HuH-7 (cell line): ENCODE results near the gene EBLN1.
"Not testable (repeated sequence)": the region's sequence is repeated elsewhere in the genome, so short reads cannot be mapped to it uniquely, and the experiment has no call there.

Experiments
- DNase-seq: peaks from one replicate; pipeline ENCODE4 v3.0.0; 2011; ENCODE audit warnings: low spot score

The EBLN1 gene

DNA sequence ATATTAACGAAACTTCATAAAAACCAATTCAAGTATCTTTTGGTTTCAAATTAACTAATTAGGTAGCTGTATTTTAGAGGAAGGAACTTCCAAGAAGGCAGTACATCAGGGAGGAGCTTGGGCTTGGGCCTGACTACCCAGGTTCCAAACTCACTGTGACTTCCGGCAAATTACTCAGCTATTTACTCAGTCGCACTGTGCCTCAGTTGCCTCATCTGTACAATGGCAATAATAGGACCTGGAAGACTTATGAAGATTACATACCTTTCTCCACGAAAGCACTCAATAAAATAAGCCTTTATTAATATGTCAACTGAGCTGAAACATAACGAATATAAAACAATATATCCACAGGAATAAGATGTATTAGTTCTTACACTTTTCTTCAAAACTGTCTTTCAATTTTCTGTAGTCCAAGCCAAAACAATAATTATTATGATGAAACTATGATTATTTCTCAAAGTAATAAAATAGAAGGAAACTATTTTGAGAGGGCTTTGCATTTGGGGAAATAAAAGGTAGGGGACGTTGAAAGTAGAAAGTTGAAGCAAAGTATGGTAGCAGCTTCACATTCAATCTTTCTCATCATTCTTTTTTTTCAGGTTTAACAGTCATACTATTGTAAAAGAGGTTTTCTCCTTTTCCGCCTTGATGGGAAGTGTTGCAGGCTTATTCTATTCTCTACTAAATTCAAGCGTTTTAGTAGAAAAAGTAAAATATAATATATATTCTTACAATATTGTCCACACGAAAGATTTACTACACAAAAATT, 10.5 kb upstream of the EBLN1 start:
- DNase-seq, result no peak

DNA sequence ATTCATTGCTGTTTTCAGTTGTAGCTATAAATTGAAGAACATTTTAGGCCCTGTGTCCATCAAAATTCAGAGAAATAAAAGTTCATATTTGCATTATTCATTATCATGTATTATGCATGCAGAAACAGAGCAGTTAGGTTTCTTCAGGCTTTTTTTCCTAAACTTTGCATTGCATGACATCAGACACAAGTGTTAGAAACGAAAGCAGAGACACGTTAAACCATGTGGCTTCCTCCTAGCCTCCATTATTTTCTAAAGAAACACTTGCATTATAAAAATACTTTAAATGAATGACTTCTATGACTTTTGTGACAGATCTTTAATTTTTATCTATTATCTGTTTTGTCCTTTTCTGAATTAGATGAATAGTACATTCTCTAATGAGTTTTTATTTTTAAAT, 8.8 kb upstream of the EBLN1 start:
- no peak for DNase-seq

- no peak for DNase-seq
Measured at GRCh38 chr10:22222236-22223190, 4.7 kb upstream of the EBLN1 start.

DNA sequence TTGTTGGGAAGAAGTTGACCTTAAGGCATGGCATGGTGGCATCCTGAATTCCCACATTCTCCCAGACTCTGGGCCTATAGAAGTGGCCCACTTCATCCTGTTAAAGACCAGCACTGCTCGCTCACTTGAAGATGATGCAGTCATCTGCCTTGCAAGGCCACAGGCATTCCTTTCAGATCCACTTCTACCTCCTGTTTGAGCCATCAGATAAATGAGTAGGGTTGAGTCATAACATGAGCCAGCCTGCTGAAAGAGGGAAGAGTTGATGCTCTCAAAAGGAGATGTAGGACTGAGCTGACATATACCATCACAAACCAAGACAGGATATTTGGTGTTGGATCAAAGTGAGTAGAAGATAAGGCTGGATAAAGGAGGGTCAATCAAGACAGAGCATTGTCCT, 1.5 kb upstream of the EBLN1 start:
- DNase-seq, result no peak

- DNase-seq, result peak; percentile 48
Measured at GRCh38 chr10:22218448-22218847, 633 bp upstream of the EBLN1 start.

- DNase-seq, result not testable (repeated sequence)
Measured at GRCh38 chr10:22217084-22217483, 731 bp downstream of the EBLN1 start.

GRCh38 chr10:22210267-22210666, 7.5 kb downstream of the EBLN1 start:
- DNase-seq, result no peak

DNA sequence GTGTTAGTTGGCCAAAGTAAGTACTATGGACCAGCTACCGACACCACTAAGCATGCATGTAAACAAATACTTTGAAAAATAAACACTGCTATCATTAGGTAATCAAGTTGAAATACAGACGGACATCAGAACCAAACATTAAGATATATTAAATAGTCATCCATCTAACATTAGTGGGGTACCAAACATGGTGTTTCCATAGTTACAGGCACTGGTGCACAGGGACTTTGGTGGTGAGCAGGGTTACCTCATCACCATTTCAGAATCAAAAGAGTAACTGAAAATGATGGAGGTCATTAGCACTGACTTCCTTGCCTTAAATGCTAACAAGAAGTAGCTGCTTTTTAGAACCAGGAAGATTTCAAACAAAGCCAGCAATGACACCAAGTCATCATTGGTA, 23.9 kb downstream of the EBLN1 start:
- DNase-seq, result no peak

GRCh38 chr10:22185586-22185985, 32.2 kb downstream of the EBLN1 start:
- DNase-seq, result no peak

DNA sequence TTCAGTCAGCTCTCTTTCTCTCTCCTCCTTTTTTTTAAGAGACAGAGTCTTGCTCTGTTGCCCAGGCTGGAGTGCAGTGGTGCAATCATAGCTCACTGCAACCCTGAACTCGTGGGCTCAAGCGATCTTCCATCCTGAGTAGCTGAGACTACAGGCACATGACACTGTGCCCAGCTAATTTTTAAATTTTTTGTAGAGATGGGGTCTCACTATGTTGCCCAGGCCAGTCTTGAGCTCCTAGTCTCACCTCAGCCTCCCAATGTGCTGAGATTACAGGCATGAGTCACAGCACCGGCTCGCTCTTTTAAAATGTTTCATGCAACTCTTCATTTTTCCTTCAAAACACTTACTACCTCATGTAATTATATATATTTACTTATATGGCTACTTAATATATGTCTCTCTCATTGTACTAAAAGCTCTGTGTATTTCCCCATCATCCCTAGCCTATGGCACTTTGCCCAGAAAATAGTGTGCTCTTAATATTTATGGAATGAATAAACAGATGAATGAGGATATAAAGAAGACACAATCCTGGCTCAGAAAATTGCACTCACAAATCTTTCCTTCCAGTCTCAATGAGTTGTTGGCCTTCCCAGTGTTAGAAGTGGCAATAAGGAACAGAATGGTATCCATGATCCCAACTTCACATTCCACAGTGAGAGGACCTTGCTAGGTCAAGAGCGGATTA, 33.9 kb downstream of the EBLN1 start:
- no peak for DNase-seq

- DNase-seq, result no peak
Measured at GRCh38 chr10:22180724-22181123, 37.1 kb downstream of the EBLN1 start.

DNA sequence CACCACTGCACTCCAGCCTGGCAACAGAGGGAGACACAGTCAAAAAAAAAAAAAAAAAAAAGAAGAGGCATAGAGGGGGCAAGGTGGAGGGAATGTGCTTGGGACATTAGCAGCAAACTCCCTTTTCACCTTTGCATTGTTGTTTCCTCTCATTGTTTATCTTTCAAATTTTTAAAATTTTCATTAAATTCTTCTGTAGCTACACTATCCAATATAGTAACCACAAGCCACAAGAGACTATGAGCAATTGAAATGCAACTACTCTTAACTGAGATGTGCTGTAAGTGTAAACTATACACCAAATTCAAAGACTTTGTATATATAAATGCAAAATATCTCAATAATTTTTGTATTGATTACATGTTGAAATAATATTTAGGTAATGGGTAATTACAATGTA, 43.4 kb downstream of the EBLN1 start:
- DNase-seq, result no peak

DNA sequence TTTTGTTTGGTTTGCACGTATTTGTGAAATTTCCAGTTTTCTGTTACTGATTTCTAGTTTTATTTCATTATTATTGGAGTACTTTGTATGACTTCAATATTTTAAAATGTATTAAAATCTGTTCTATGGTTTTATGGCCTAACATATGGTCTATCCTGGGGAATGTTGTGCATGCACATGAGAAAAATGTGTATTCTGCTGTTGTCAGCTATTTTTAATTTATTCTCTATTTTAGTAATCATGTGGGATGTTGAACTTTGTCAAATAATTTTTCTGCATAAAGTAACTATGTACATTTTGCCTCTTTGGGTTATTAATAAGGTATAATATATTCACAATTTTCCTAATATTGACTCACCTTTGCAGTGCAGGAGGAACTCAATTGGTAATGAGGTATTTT, 46.7 kb downstream of the EBLN1 start:
- no peak for DNase-seq

DNA sequence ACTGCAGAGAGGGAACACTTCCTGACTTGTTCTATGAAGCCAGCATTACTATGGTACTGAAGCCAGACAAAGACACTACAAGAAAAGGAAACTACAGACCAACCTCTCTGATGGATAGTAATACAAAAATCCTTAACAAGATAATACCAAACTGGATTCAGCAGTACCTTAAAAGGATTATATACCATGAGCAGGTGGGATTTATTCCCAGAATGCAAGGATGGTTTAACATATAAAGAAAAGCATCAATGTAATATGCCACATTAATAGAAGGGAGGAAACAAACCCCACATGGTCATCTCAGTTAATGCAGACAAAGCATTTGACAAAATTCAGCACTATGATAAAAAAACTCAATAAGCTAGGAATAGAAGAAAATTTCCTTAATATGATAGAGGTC, 47.2 kb downstream of the EBLN1 start:
- DNase-seq, result no peak

DNA sequence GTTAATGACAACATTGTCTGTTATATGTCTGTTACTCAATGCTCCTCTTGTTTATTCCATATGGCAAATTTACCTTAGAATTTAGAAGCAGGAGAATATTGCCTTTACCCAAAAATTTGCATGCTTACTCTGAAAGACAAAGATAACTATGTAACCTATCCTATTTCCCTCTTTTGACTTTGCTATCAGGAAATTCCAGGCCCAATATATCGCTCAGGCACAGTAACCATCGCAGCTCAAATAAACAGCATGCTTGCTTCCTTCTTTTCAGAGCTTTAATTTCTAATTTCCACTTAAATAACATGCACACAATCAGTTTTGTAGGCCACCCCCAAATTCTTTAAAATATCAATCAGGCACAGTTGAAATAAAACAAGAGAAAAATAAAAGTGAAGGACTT, 57.8 kb downstream of the EBLN1 start:
- no peak for DNase-seq

DNA sequence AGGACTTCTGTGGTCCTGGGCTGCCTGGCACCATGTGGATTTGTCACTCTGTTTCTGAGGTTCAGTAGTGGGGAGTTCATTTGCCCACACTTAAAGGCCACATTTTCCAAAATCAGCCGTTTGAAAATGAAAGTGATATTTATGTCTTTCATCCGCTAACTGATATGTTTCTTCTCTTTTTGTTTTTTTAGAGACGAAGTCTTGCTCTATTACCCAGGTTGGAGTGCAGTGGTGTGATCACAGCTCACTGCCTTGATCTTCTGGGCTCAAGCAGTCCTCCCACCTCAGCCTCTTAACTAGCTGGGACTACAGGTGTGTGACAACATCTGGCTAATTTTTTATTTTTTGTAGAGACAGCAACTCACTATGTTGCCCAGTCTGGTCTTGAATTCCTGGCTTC, 58.6 kb downstream of the EBLN1 start:
- no peak for DNase-seq
